Measurements from ENCODE around the gene ABCA12.

ABCA12 gene

GRCh38 chr2:215104226-215104625 is 34.2 kb downstream of the ABCA12 start:
- DNase-seq (ENCODE audit: insufficient read length, low spot score) = no peak
- no peak for FAIRE-seq
- no peak for TF ChIP-seq POLR2A (IDR thresholded peaks at IDR 0.05; ENCODE audit: low read depth, low read length)

DNA sequence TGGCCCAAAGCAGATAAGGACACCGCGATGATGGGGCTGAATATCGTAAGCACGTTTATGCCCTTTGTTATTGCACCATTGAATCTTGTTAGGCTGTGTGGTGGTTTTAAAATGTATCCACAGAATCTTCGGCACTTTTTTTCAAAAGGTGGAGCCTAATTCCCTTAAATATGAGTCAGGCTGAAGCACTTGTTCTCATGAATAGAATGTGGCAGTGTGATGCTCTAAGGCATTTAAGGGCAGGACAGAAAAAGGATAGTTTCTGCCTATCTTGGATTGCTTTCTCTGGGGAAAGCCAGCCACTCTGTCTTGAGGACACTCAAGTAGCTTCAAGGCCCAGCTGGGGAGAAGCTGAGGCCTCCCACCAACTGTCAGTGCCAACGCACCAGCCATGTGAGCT is 39.6 kb downstream of the ABCA12 start:
- DNase-seq (ENCODE audit: insufficient read length, low spot score) (no peak), FAIRE-seq (no peak)
- TF ChIP-seq POLR2A (IDR thresholded peaks at IDR 0.05; ENCODE audit: low read depth, low read length) = no peak

GRCh38 chr2:215084080-215084479 is 54.3 kb downstream of the ABCA12 start:
- no peak for FAIRE-seq
- DNase-seq (ENCODE audit: insufficient read length, low spot score) = no peak
- no peak for TF ChIP-seq POLR2A (IDR thresholded peaks at IDR 0.05; ENCODE audit: low read depth, low read length)

DNA sequence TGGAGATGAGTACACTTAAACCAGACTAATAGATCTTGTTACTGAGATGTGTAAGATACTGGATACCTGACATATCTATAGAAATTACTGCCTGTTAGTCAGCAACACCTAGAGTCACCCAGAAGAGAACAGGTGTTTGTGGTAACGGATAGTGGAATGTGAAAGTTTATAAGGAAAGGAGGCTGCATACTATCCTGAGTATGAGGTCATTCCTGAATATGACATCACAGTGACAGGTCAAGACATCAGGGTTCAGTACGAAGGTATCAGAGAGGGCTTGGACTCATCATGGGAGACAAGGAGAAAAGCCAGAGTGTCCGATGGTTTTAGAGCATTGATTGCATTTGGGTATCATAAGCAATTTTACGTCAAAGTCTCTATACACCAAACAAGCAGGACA is 55.3 kb downstream of the ABCA12 start:
- no peak for TF ChIP-seq POLR2A (IDR thresholded peaks at IDR 0.05; ENCODE audit: low read depth, low read length)
- no peak for DNase-seq (ENCODE audit: insufficient read length, low spot score)
- FAIRE-seq = no peak

GRCh38 chr2:215082446-215082845 is 56.0 kb downstream of the ABCA12 start:
- TF ChIP-seq POLR2A (IDR thresholded peaks at IDR 0.05; ENCODE audit: low read depth, low read length) = no peak
- DNase-seq (ENCODE audit: insufficient read length, low spot score) (no peak), FAIRE-seq (no peak)

GRCh38 chr2:215080545-215080944 is 57.9 kb downstream of the ABCA12 start:
- FAIRE-seq (no peak), DNase-seq (ENCODE audit: insufficient read length, low spot score) (no peak)
- TF ChIP-seq POLR2A (IDR thresholded peaks at IDR 0.05; ENCODE audit: low read depth, low read length) = no peak

- DNase-seq (ENCODE audit: insufficient read length, low spot score) (no peak), FAIRE-seq (no peak)
- TF ChIP-seq POLR2A (IDR thresholded peaks at IDR 0.05; ENCODE audit: low read depth, low read length) = no peak
Observed at GRCh38 chr2:215071676-215072075, 66.8 kb downstream of the ABCA12 start.

DNA sequence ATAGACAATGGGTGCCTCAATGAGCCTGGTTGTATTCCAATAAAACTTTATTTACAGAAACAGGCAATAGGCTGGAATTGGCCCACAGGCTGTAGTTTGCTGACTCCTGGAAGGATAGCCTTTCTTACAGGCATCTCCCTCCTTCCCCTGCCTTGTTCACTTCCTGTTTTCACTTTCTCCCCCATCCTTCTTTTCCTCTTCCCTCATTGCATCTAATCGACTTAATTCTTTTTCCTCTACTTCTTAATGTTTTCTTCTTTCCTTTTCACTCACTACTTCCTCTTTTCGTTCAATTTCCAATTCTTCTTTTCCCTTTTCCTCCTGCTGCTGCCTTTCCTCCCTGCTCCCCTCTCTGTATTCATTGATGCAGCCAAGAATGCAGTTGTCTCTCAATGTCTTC is 70.0 kb downstream of the ABCA12 start:
- no peak for FAIRE-seq
- no peak for DNase-seq (ENCODE audit: insufficient read length, low spot score)
- no peak for TF ChIP-seq POLR2A (IDR thresholded peaks at IDR 0.05; ENCODE audit: low read depth, low read length)

GRCh38 chr2:215066124-215066523 is 72.3 kb downstream of the ABCA12 start:
- no peak for TF ChIP-seq POLR2A (IDR thresholded peaks at IDR 0.05; ENCODE audit: low read depth, low read length)
- FAIRE-seq (no peak), DNase-seq (ENCODE audit: insufficient read length, low spot score) (no peak)

- TF ChIP-seq POLR2A (IDR thresholded peaks at IDR 0.05; ENCODE audit: low read depth, low read length) = no peak
- FAIRE-seq (no peak), DNase-seq (ENCODE audit: insufficient read length, low spot score) (no peak)
Observed at GRCh38 chr2:215063526-215063925, 74.9 kb downstream of the ABCA12 start.

DNA sequence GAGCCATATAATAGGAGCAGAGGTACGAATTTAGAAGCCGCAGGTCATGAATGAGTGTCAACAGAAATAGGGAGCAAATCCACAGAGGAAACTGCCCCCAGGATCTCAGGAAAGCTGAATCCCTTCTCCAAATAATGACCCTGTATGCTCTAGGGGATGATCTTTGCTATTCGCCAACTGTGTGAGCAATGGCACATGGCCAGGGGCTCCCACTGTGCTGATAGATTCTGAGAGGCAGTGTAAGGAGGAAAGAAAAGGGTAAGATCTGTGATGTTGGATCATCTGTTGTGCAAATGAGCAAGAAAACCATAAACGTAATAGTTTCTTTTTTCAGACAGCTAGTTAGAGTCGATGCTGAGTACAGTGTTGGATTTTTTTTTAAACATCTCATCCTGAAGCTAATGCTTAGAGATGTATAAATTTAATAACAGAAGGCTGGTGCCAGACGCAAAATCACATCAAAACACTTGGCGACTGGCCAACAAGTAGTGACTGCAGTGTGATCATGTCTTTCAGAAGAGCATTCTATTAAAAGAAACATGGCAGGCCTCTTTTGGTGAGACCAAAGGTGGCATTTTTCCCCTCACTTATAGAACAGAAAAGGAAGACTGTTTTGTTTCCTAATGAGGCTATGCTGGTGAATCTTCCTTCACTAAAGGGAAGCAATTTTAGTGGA is 77.4 kb downstream of the ABCA12 start:
- no peak for TF ChIP-seq POLR2A (IDR thresholded peaks at IDR 0.05; ENCODE audit: low read depth, low read length)
- DNase-seq (ENCODE audit: insufficient read length, low spot score) = no peak
- no peak for FAIRE-seq

- no peak for FAIRE-seq
- no peak for DNase-seq (ENCODE audit: insufficient read length, low spot score)
- no peak for TF ChIP-seq POLR2A (IDR thresholded peaks at IDR 0.05; ENCODE audit: low read depth, low read length)
Observed at GRCh38 chr2:215059724-215060123, 78.7 kb downstream of the ABCA12 start.

GRCh38 chr2:215055891-215056290 is 82.5 kb downstream of the ABCA12 start:
- DNase-seq (ENCODE audit: insufficient read length, low spot score) (no peak), FAIRE-seq (no peak)
- TF ChIP-seq POLR2A (IDR thresholded peaks at IDR 0.05; ENCODE audit: low read depth, low read length) = no peak

DNA sequence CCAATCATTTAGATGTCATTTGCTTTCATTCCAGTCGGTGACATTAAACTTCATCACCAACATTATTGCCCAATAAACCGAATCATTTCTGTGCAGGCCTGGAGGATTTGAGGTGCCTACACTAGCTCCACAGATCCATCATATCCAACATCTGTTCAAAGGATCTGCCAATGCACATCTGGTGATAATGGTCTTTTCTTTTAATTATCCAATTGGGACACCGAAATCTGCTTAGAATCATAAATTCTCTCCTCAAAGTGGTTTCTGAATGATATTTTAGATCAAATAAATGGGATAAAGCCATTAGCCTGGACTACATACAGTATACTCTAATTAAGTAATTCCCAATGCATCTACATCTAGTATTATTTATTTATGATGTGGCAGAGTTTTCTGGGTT is 85.6 kb downstream of the ABCA12 start:
- no peak for FAIRE-seq
- TF ChIP-seq POLR2A (IDR thresholded peaks at IDR 0.05; ENCODE audit: low read depth, low read length) = no peak
- DNase-seq (ENCODE audit: insufficient read length, low spot score) = no peak

- FAIRE-seq = no peak
Observed at GRCh38 chr2:215052404-215052803, 86.0 kb downstream of the ABCA12 start.

DNA sequence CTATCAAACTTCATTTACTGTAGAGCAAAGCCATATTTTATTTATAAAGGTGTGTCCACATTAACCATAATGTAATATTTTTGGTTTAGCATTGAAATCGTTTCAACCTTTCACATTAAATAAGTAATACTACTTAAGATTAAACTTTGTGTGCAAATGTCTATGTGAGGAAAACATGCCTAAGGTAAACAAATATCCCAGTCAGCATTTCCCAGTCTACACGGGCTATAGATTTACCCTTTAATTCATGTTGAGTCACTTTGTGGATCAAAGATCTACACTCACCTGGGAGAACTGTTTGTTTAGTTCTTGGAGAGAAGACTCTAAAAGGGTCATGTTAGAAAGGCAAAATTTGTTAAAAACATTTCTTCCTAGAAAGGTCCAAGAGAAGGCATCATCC is 89.1 kb downstream of the ABCA12 start:
- DNase-seq (ENCODE audit: insufficient read length, low spot score) (no peak), FAIRE-seq (no peak)
- TF ChIP-seq POLR2A (IDR thresholded peaks at IDR 0.05; ENCODE audit: low read depth, low read length) = no peak

More at GRCh38 chr2:215052404-215052803, 86.0 kb downstream of the ABCA12 start:
- no peak for DNase-seq (ENCODE audit: insufficient read length, low spot score)
- no peak for TF ChIP-seq POLR2A (IDR thresholded peaks at IDR 0.05; ENCODE audit: low read depth, low read length)

Measured in H54 (cell line).